PC-3 (cell line): ENCODE results near the gene PLXNB1. TPM values are rescaled to one million over a fixed set of nuclear protein-coding genes. Genes with fewer than 3 reads are reported as not detected.

ENCODE experiments used
- ATAC-seq: fragments of 200-7000 bp; cut with Tn5 transposase; 2 replicates; pipeline ENCODE4 v1.9.1; 2020; ENCODE audit warnings: mild to moderate bottlenecking, moderate library complexity
- BruUV-seq: library from RNA; stranded (reverse); fragments of 400-500 nt; replicated peaks from 2 replicates; lab custom pipeline; 2021; lab: Mats Ljungman, UMichigan
- CTCF ChIA-PET: fragments of 300-600 bp; sonication (Branson Sonifier 250); formaldehyde crosslinking; loops from one replicate; lab custom pipeline; 2022; ENCODE audit warnings: antibody characterized with exemption; lab: Charles Lee
- POLR2A ChIA-PET: fragments of 300-600 bp; sonication (Branson Sonifier 250); formaldehyde crosslinking; loops from one replicate; lab custom pipeline; 2022; ENCODE audit warnings: antibody characterized with exemption; ENCODE audit not compliant: unreplicated experiment; lab: Charles Lee
- DNase-seq: peaks from one replicate; pipeline ENCODE4 v3.0.0-alpha.2; 2015
- H2AFZ ChIP-seq: fragments of 300-600 bp; sonication (generic); 2 replicates; pipeline ENCODE4 v1.6.0; 2016; ENCODE audit warnings: antibody characterized with exemption, low read length
- H3F3A ChIP-seq: fragments of 300-600 bp; sonication (generic); one replicate; pipeline ENCODE4 v1.6.0; 2017; ENCODE audit warnings: antibody characterized with exemption, low read length, control low read depth, mild to moderate bottlenecking; ENCODE audit not compliant: unreplicated experiment
- H3K27ac ChIP-seq: fragments of 300-600 bp; sonication (generic); 2 replicates; pipeline ENCODE4 v1.5.1; 2016; ENCODE audit warnings: mild to moderate bottlenecking, low read length
- H3K27me3 ChIP-seq: fragments of 300-600 bp; sonication (generic); 2 replicates; pipeline ENCODE4 v1.6.1; 2016; ENCODE audit warnings: low read length, mixed read lengths
- H3K36me3 ChIP-seq: fragments of 300-600 bp; sonication (generic); 2 replicates; pipeline ENCODE4 v1.6.1; 2016; ENCODE audit warnings: low read depth, mixed run types, low read length, mixed read lengths
- H3K4me1 ChIP-seq: fragments of 300-600 bp; sonication (generic); 2 replicates; pipeline ENCODE4 v1.5.1; 2016; ENCODE audit warnings: low read length; ENCODE audit not compliant: insufficient read depth
- H3K4me2 ChIP-seq: fragments of 300-600 bp; sonication (generic); 2 replicates; pipeline ENCODE4 v1.6.0; 2016; ENCODE audit warnings: low read length
- H3K4me3 ChIP-seq: fragments of 300-600 bp; sonication (generic); 2 replicates; pipeline ENCODE4 v1.5.1; 2016; ENCODE audit warnings: mild to moderate bottlenecking, low read length, mixed read lengths
- H3K79me2 ChIP-seq: fragments of 300-600 bp; sonication (generic); 2 replicates; pipeline ENCODE4 v1.6.1; 2017; ENCODE audit warnings: low read length, mixed read lengths
- H3K9ac ChIP-seq: fragments of 300-600 bp; sonication (generic); 2 replicates; pipeline ENCODE4 v1.6.0; 2016; ENCODE audit warnings: mild to moderate bottlenecking, low read length
- H3K9me2 ChIP-seq: fragments of 300-600 bp; sonication (generic); replicated peaks from 2 replicates; pipeline ENCODE4 v1.6.1; 2016; ENCODE audit warnings: mixed run types, low read length, mixed read lengths
- H3K9me3 ChIP-seq: fragments of 300-600 bp; sonication (generic); 2 replicates; pipeline ENCODE4 v1.6.1; 2016; ENCODE audit warnings: low read length, mixed read lengths
- H4K20me1 ChIP-seq: fragments of 300-600 bp; sonication (generic); 2 replicates; pipeline ENCODE4 v1.6.1; 2016; ENCODE audit warnings: low read length, mixed read lengths
- CTCF ChIP-seq: fragments of 300-600 bp; sonication (generic); conservative IDR thresholded peaks from 2 replicates; pipeline ENCODE4 v1.5.1; 2017; ENCODE audit warnings: antibody characterized with exemption, low read depth, mild to moderate bottlenecking, low read length
- EZH2 ChIP-seq: fragments of 300-600 bp; sonication (generic); IDR thresholded peaks from one replicate; pipeline ENCODE4 v1.6.1; 2017; ENCODE audit warnings: antibody characterized with exemption, mild to moderate bottlenecking, low read length; ENCODE audit not compliant: unreplicated experiment
- EZH2phosphoT487 ChIP-seq: fragments of 300-600 bp; sonication (generic); IDR thresholded peaks from 2 replicates; pipeline ENCODE4 v1.6.1; 2018; ENCODE audit warnings: mild to moderate bottlenecking, antibody characterized with exemption, low read length, borderline replicate concordance
- intact Hi-C: fragments of 100-400 bp; cut with micrococcal nuclease; formaldehyde crosslinking; loops from 2 replicates; pipeline ENCODE4 v1.9.0; 2023
- total RNA-seq: library from RNA; depleted of rRNA; stranded (reverse); fragments of >200 nt; gene quantifications from 2 replicates; pipeline ENCODE4 v1.2.3, GENCODE V29; 2014

The PLXNB1 gene
- total RNA-seq, 1 experiment from 2014 or later = 35.4 TPM

- ATAC-seq (no peak), DNase-seq (no peak)
- Histone ChIP-seq H3K9me2 (no peaks in the 10 kb centered on the region), H3K9me3 (no peaks in the 10 kb centered on the region), H2AFZ (no peak overlapping the region), H4K20me1 (no peaks in the 10 kb centered on the region), H3K4me2 (no peak overlapping the region), H3K27ac (no peak overlapping the region), H3K4me1 (no peaks in the 10 kb centered on the region), H3K27me3 (no peaks in the 10 kb centered on the region), H3F3A (no peaks in the 10 kb centered on the region), H3K79me2 (no peaks in the 10 kb centered on the region), H3K9ac (no peak overlapping the region), H3K36me3 (no peaks in the 10 kb centered on the region), H3K4me3 (no peak overlapping the region)
- ChIA-PET CTCF (interaction anchor here (0.8 to 0.9 kb wide), 2 partner anchors 29 kb away, joined by 5 read pairs; no protein-coding TSS in a partner anchor), POLR2A (interaction anchor here (0.7 kb wide), 1 partner anchor 181 kb away, joined by 4 read pairs; no protein-coding TSS in a partner anchor)
- TF ChIP-seq EZH2phosphoT487 (no peak), CTCF (no peak), EZH2 (no peak)
- intact Hi-C loops = no loop called here
- BruUV-seq = no TSS peak
Observed at GRCh38 chr3:48407542-48408099, 22.3 kb downstream of the PLXNB1 start.

- CTCF ChIA-PET = interaction anchor here (0.8 kb wide), 1 partner anchor 30 kb away, joined by 5 read pairs; no protein-coding TSS in a partner anchor
- no peaks in the 10 kb centered on the region for H3K27me3 ChIP-seq
- no peak overlapping the region for H3K27ac ChIP-seq
- no peaks in the 10 kb centered on the region for H4K20me1 ChIP-seq
- H3F3A ChIP-seq = no peaks in the 10 kb centered on the region
- DNase-seq (no peak), ATAC-seq (no peak)
- H3K9me2 ChIP-seq = no peaks in the 10 kb centered on the region
- H3K4me3 ChIP-seq = no peak overlapping the region
- peaks cover 8% of the 10 kb centered on the region; the same call in 1 of the 2 replicates for H3K4me1 ChIP-seq
- H2AFZ ChIP-seq = no peak overlapping the region
- intact Hi-C loops = no loop called here
- no peak overlapping the region for H3K4me2 ChIP-seq
- no TSS peak for BruUV-seq
- TF ChIP-seq EZH2 = no peak
- H3K36me3 ChIP-seq = no peaks in the 10 kb centered on the region
- H3K79me2 ChIP-seq = no peaks in the 10 kb centered on the region
- no peaks in the 10 kb centered on the region for H3K9me3 ChIP-seq
- no peak overlapping the region for H3K9ac ChIP-seq
- POLR2A ChIA-PET = no interaction called here
Observed at GRCh38 chr3:48406443-48407431, 23.1 kb downstream of the PLXNB1 start.

- Histone ChIP-seq H3K36me3 (no peaks in the 10 kb centered on the region), H3F3A (no peaks in the 10 kb centered on the region), H3K4me2 (no peak overlapping the region), H3K79me2 (no peaks in the 10 kb centered on the region), H4K20me1 (no peaks in the 10 kb centered on the region), H3K27ac (no peak overlapping the region), H3K4me3 (no peak overlapping the region), H3K9me2 (no peaks in the 10 kb centered on the region), H3K9me3 (no peaks in the 10 kb centered on the region), H2AFZ (no peak overlapping the region), H3K4me1 (peaks cover 11% of the 10 kb centered on the region; the same call in 1 of the 2 replicates), H3K9ac (no peak overlapping the region), H3K27me3 (no peaks in the 10 kb centered on the region)
- CTCF ChIA-PET = no interaction called here
- no TSS peak for BruUV-seq
- POLR2A ChIA-PET = no interaction called here
- DNase-seq (no peak), ATAC-seq (no peak)
- no peak for TF ChIP-seq EZH2phosphoT487
- no peak for TF ChIP-seq EZH2
- no peak for TF ChIP-seq CTCF
- intact Hi-C loops = no loop called here
Observed at GRCh38 chr3:48405971-48406370, 23.9 kb downstream of the PLXNB1 start.
